Suprapubic skin (tissue), 3 donors: ENCODE data around the gene MLX.

Experiments used
- CTCF ChIP-seq, 2 donors: fragments of 200-600 bp in 1 of 2; fragments of 450-650 bp in 1 of 2; sonication (generic) in 1 of 2; IDR thresholded peaks; one replicate each; pipeline ENCODE4 v1.5.1; 2016 to 2019; ENCODE audit warnings: antibody characterized with exemption in 2 of 2, mild to moderate bottlenecking in 1 of 2, moderate library complexity in 1 of 2
- POLR2AphosphoS5 ChIP-seq, 3 donors: sonication (generic); formaldehyde crosslinking; IDR thresholded peaks; one replicate each; pipeline ENCODE4 v1.6.1; 2017; ENCODE audit warnings: antibody characterized with exemption in 3 of 3

DNA sequence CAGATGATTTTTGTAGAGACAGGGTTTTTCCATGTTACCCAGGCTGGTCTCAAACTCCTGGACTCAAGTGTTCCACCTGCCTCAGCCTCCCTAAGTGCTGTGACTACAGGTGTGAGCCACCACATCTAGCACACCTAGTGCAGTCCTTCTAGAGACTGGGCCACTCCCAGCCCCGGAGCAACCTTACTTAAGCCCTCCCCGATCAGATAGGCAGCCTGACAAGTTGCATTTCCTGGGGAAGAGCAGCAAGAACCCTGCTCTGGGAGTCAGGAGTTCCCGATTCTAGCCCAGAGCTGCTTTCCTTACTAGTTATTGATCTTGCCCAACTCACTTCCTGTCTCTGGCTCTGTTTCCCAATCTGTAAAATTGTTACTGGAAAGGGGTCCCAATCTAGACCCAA is 37.8 kb upstream of the MLX start:
- TF ChIP-seq CTCF (IDR thresholded peaks at IDR 0.05) (no peak), POLR2AphosphoS5 (IDR thresholded peaks at IDR 0.05) (no peak)
